HepG2 (cell line): ENCODE data around the gene CRISPLD2. TPM values are rescaled to one million over a fixed set of nuclear protein-coding genes. Genes with fewer than 3 reads are reported as not detected.

Source experiments
- ATAC-seq: fragments of 200-7000 bp; cut with Tn5 transposase; 3 replicates; pipeline ENCODE4 v1.9.1; 2020; ENCODE audit warnings: mild to moderate bottlenecking, moderate library complexity
- BruUV-seq: library from RNA; stranded (reverse); fragments of 400-500 nt; replicated peaks from 2 replicates; lab custom pipeline; 2021; lab: Mats Ljungman, UMichigan
- CTCF ChIA-PET: fragments of 300-600 bp; formaldehyde crosslinking; extraction: SDS; loops from one replicate; lab custom pipeline; 2021; ENCODE audit warnings: low total read pairs, inconsistent platforms, low intra/inter-chr PET ratio; lab: Yijun Ruan, JAX
- POLR2A ChIA-PET: fragments of 350-600 bp; sonication (Branson Sonifier 250); formaldehyde crosslinking; loops from one replicate; lab custom pipeline; 2020; ENCODE audit warnings: antibody characterized with exemption, inconsistent platforms; lab: Yijun Ruan, JAX
- DNase-seq: peaks from one replicate; pipeline ENCODE4 v3.0.0-alpha.2; 2015; ENCODE audit warnings: low spot score
- FAIRE-seq: peaks from 3 replicates; lab custom pipeline; 2011; peaks lifted over from hg19 to GRCh38; lab: Jason Lieb, UNC
- H2AFZ ChIP-seq: one replicate; pipeline ENCODE4 v1.6.1; 2011; ENCODE audit warnings: low read length, inconsistent platforms
- H3K27ac ChIP-seq: fragments of 300-600 bp; 3 replicates; pipeline ENCODE4 v1.8.0; 2011; ENCODE audit warnings: mixed run types, mild to moderate bottlenecking, mixed read lengths, low read length, inconsistent platforms; ENCODE audit not compliant: insufficient read depth; ENCODE audit errors: extremely low read length
- H3K27me3 ChIP-seq, 2 experiments: fragments of 200-600 bp in 1 of 2; 2 replicates in 1 of 2; 3 replicates in 1 of 2; pipeline versions ENCODE4 v1.6.0 to v1.8.0; 2011; ENCODE audit warnings: low read length in 2 of 2, mild to moderate bottlenecking in 2 of 2, moderate library complexity in 2 of 2, inconsistent platforms in 1 of 2; ENCODE audit not compliant: insufficient read depth in 2 of 2, control insufficient read depth in 1 of 2
- H3K36me3 ChIP-seq, 2 experiments: fragments of 200-600 bp in 1 of 2; replicated peaks in 1 of 2; 2 replicates in 1 of 2; 3 replicates in 1 of 2; pipeline versions ENCODE4 v1.5.1 to v1.8.0; 2011; ENCODE audit warnings: low read length in 2 of 2, inconsistent platforms in 1 of 2; ENCODE audit not compliant: insufficient read depth in 2 of 2, control insufficient read depth in 1 of 2
- H3K4me1 ChIP-seq: 2 replicates; pipeline ENCODE4 v1.5.1; 2012; ENCODE audit warnings: low read length, inconsistent platforms; ENCODE audit not compliant: insufficient read depth
- H3K4me2 ChIP-seq: 2 replicates; pipeline ENCODE4 v1.6.0; 2011; ENCODE audit warnings: low read depth, low read length, inconsistent platforms
- H3K4me3 ChIP-seq, 3 experiments: fragments of 200-600 bp in 1 of 3; sonication (generic), shearing (Covaris generic) in 1 of 3; replicated peaks in 1 of 3; 2 replicates each; pipeline ENCODE4 v1.5.1; 2011 to 2016; ENCODE audit warnings: low read length in 3 of 3, inconsistent platforms in 2 of 3, low read depth in 2 of 3, mild to moderate bottlenecking in 2 of 3, control low read depth in 1 of 3, mixed read lengths in 1 of 3; ENCODE audit not compliant: insufficient read depth in 1 of 3
- H3K79me2 ChIP-seq: one replicate; pipeline ENCODE4 v1.6.1; 2011; ENCODE audit warnings: low read length, inconsistent platforms; ENCODE audit not compliant: insufficient read depth
- H3K9ac ChIP-seq: 2 replicates; pipeline ENCODE4 v1.6.0; 2011; ENCODE audit warnings: mild to moderate bottlenecking, low read depth, low read length, inconsistent platforms; ENCODE audit not compliant: insufficient read depth
- H3K9me3 ChIP-seq: 2 replicates; pipeline ENCODE4 v1.5.1; 2012; ENCODE audit warnings: mild to moderate bottlenecking, low read length
- H4K20me1 ChIP-seq: 2 replicates; pipeline ENCODE4 v1.6.0; 2011; ENCODE audit warnings: inconsistent platforms, mild to moderate bottlenecking, low read length, moderate library complexity; ENCODE audit not compliant: insufficient read depth
- BRD4 ChIP-seq: sonication (generic); formaldehyde crosslinking; IDR thresholded peaks from 2 replicates; pipeline ENCODE4 v1.4.0; 2020; ENCODE audit warnings: missing genetic modification reagents
- CHCHD3 ChIP-seq: sonication (generic); formaldehyde crosslinking; IDR thresholded peaks from 2 replicates; pipeline ENCODE4 v1.8.0; 2022; ENCODE audit warnings: mild to moderate bottlenecking, missing genetic modification reagents, moderate library complexity
- FOXK1 ChIP-seq: sonication (generic); formaldehyde crosslinking; IDR thresholded peaks from 2 replicates; pipeline ENCODE4 v1.4.0; 2020; ENCODE audit warnings: low read depth, missing genetic modification reagents, borderline replicate concordance
- HIVEP1 ChIP-seq: sonication (generic); formaldehyde crosslinking; IDR thresholded peaks from 2 replicates; pipeline ENCODE4 v1.4.0; 2020; ENCODE audit warnings: mild to moderate bottlenecking, missing genetic modification reagents
- HOXA5 ChIP-seq: sonication (generic); formaldehyde crosslinking; IDR thresholded peaks from 2 replicates; pipeline ENCODE4 v1.4.0; 2020; ENCODE audit warnings: missing genetic modification reagents
- KDM2A ChIP-seq: sonication (generic); formaldehyde crosslinking; IDR thresholded peaks from 2 replicates; pipeline ENCODE4 v1.4.0; 2020; ENCODE audit warnings: low read depth, missing genetic modification reagents, borderline replicate concordance
- MTF1 ChIP-seq: sonication (generic); formaldehyde crosslinking; IDR thresholded peaks from 2 replicates; pipeline ENCODE4 v1.5.0; 2020; ENCODE audit warnings: missing genetic modification reagents
- NCOA1 ChIP-seq: sonication (generic); formaldehyde crosslinking; IDR thresholded peaks from 2 replicates; pipeline ENCODE4 v1.9.0; 2021; ENCODE audit warnings: missing genetic modification reagents
- NR2F2 ChIP-seq: IDR thresholded peaks from 2 replicates; pipeline ENCODE4 v1.6.1; 2012; ENCODE audit warnings: low read depth, inconsistent platforms, borderline replicate concordance
- SP2 ChIP-seq: sonication (generic); formaldehyde crosslinking; IDR thresholded peaks from 2 replicates; pipeline ENCODE4 v1.5.1; 2020; ENCODE audit warnings: mild to moderate bottlenecking, missing genetic modification reagents
- YEATS2 ChIP-seq: sonication (generic); formaldehyde crosslinking; IDR thresholded peaks from 2 replicates; pipeline ENCODE4 v1.4.0; 2020; ENCODE audit warnings: missing genetic modification reagents, borderline replicate concordance
- ZBTB21 ChIP-seq: sonication (generic); formaldehyde crosslinking; IDR thresholded peaks from 2 replicates; pipeline ENCODE4 v1.4.0; 2020; ENCODE audit warnings: missing genetic modification reagents
- ZNF3 ChIP-seq: IDR thresholded peaks from 2 replicates; pipeline ENCODE4 v1.7.0; 2017; ENCODE audit warnings: inconsistent platforms
- ZNF335 ChIP-seq: sonication (generic); formaldehyde crosslinking; IDR thresholded peaks from 2 replicates; pipeline ENCODE4 v1.4.0; 2020; ENCODE audit warnings: missing genetic modification reagents
- ZNF550 ChIP-seq: sonication (generic); formaldehyde crosslinking; IDR thresholded peaks from 2 replicates; pipeline ENCODE4 v1.4.0; 2020; ENCODE audit warnings: mild to moderate bottlenecking, missing genetic modification reagents, borderline replicate concordance
- WGBS: methylation state at CpG from one replicate; pipeline ENCODE4 v1.1.6; 2017; ENCODE audit warnings: low lambda C conversion rate; 5-methylcytosine and 5-hydroxymethylcytosine counted together
- in situ Hi-C: cut with HindIII; loops from 2 replicates; pipeline ENCODE4 v1.10.0; 2017; ENCODE audit warnings: low pct_unique_long_range_greater_than_20kb; ENCODE audit not compliant: extremely low pct_ligation_motif_present
- intact Hi-C: fragments of 100-400 bp; cut with micrococcal nuclease; formaldehyde crosslinking; loops from one replicate; pipeline ENCODE4 v1.10.0; 2022; ENCODE audit not compliant: unreplicated experiment
- polyA plus RNA-seq, 8 experiments: library from polyadenylated mRNA; depleted of rRNA in 3 of 8; stranded (reverse) in 7 of 8; unstranded in 1 of 8; fragments of >200 nt; fragmentation: Illumina TruSeq in 4 of 8; extraction: Trizol in 4 of 8; gene quantifications; 2 replicates each; pipeline versions ENCODE4 v1.2.1 to v1.2.3, GENCODE V29; 2011 to 2016; ENCODE audit warnings: low read depth in 4 of 8, missing spikeins in 1 of 8, mixed read lengths in 1 of 8; ENCODE audit not compliant: insufficient read depth in 1 of 8
- total RNA-seq, 5 experiments: library from RNA; depleted of rRNA; stranded (reverse); fragments of >200 nt; fragmentation: Illumina TruSeq; extraction: Trizol; gene quantifications; 2 replicates each; pipeline ENCODE4 v1.2.3, GENCODE V29; 2016; ENCODE audit warnings: low read depth in 1 of 5
- TF ChIP-seq, protein P1 (sequence below): sonication (generic); formaldehyde crosslinking; IDR thresholded peaks from 2 replicates; pipeline ENCODE4 v1.5.1; 2020; ENCODE audit warnings: missing genetic modification reagents, mild to moderate bottlenecking, borderline replicate concordance
- TF ChIP-seq, protein P2 (sequence below): sonication (generic); formaldehyde crosslinking; IDR thresholded peaks from 2 replicates; pipeline ENCODE4 v1.8.1; 2023; ENCODE audit warnings: mild to moderate bottlenecking, moderate library complexity, missing genetic modification reagents
- TF ChIP-seq, protein P3 (sequence below): sonication (generic); formaldehyde crosslinking; IDR thresholded peaks from 2 replicates; pipeline ENCODE4 v1.5.0; 2020; ENCODE audit warnings: missing genetic modification reagents

CRISPLD2 gene
- total and polyA plus RNA-seq, 2 of the 13 experiments (the other 11 are each of a cell fraction or from before 2014, with no cell fraction given) = 0.04 to 0.31 TPM

DNA sequence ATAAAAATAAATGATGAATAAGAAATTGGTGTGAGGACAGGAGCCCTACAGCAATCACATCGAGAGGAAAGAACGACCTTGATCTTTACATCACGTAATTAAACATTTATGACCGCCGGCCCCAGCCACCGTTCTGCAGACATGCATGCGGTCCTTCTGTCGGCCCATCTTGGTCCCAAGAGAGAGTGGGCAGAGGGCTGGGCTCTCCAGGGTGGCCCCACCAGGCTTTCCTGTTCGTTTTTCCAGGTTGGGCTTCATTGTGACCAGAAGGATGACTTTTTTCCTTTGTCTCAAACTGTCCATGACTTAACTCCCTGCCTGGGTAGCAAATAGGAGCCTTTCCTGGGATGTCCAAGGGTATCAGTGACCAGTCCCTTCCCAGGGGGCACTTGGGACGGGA, 3.3 kb upstream of the CRISPLD2 start:
- POLR2A ChIA-PET = no interaction called here

More for the DNA sequence above, 3.3 kb upstream of the CRISPLD2 start:
- Histone ChIP-seq H3K4me3 (no peak overlapping the region), H2AFZ (no peak overlapping the region), H3K27me3 (peaks cover 14 to 81% of the 10 kb centered on the region in 2 experiments), H4K20me1 (0 out of 2 replicates have a peak, but pooled peaks cover 9% of the 10 kb centered on the region), H3K9me3 (no peaks in the 10 kb centered on the region), H3K4me1 (peaks cover 28% of the 10 kb centered on the region), H3K36me3 (no peaks in the 10 kb centered on the region), H3K79me2 (no peaks in the 10 kb centered on the region), H3K27ac (no peak overlapping the region), H3K9ac (no peak overlapping the region), H3K4me2 (no peak overlapping the region)
- DNase-seq (no peak), FAIRE-seq (no peak), ATAC-seq (no peak)
- in situ Hi-C loops = no loop called here
- CTCF ChIA-PET = no interaction called here
- BruUV-seq = no TSS peak
- 69% methylated on average over 10 of the region's 10 CpGs for WGBS
- TF ChIP-seq FOXK1 = no peak
- TF ChIP-seq, protein P1, sequence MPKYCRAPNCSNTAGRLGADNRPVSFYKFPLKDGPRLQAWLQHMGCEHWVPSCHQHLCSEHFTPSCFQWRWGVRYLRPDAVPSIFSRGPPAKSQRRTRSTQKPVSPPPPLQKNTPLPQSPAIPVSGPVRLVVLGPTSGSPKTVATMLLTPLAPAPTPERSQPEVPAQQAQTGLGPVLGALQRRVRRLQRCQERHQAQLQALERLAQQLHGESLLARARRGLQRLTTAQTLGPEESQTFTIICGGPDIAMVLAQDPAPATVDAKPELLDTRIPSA (CRISPR knock-in tag) = no peak
- TF ChIP-seq NR2F2 = no peak
- TF ChIP-seq ZNF3 = no peak
- no peak for TF ChIP-seq SP2 (CRISPR knock-in tag)
- no peak for TF ChIP-seq BRD4
- TF ChIP-seq ZNF335 (CRISPR knock-in tag) = no peak
- TF ChIP-seq YEATS2 (CRISPR knock-in tag) = no peak
- TF ChIP-seq ZNF550 (CRISPR knock-in tag) = no peak
- no peak for TF ChIP-seq NCOA1 (CRISPR knock-in tag)
- no peak for TF ChIP-seq HOXA5 (CRISPR knock-in tag)
- no peak for TF ChIP-seq HIVEP1 (CRISPR knock-in tag)
- TF ChIP-seq, protein P2, sequence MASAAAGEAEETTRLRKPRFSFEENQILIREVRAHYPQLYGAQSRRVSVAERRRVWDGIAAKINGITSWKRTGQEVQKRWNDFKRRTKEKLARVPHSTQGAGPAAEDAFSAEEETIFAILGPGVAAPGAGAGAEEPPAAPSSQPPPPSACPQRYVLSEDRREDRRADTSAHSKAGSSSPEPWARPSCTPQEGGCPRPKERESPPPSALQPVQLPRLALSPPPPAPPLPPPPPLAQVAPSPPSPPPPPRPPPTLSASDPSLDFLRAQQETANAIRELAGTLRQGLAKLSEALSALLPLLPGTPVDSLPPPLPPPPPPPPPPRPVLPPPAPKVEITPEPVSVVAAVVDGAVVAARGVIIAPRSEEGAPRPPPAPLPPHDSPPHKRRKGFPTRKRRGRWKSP (CRISPR knock-in tag) = no peak
- no peak for TF ChIP-seq ZBTB21
- TF ChIP-seq KDM2A = no peak
- no peak for TF ChIP-seq CHCHD3 (CRISPR knock-in tag)
- TF ChIP-seq MTF1 (CRISPR knock-in tag) = no peak
- TF ChIP-seq, protein P3, sequence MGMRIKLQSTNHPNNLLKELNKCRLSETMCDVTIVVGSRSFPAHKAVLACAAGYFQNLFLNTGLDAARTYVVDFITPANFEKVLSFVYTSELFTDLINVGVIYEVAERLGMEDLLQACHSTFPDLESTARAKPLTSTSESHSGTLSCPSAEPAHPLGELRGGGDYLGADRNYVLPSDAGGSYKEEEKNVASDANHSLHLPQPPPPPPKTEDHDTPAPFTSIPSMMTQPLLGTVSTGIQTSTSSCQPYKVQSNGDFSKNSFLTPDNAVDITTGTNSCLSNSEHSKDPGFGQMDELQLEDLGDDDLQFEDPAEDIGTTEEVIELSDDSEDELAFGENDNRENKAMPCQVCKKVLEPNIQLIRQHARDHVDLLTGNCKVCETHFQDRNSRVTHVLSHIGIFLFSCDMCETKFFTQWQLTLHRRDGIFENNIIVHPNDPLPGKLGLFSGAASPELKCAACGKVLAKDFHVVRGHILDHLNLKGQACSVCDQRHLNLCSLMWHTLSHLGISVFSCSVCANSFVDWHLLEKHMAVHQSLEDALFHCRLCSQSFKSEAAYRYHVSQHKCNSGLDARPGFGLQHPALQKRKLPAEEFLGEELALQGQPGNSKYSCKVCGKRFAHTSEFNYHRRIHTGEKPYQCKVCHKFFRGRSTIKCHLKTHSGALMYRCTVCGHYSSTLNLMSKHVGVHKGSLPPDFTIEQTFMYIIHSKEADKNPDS (CRISPR knock-in tag) = no peak
- intact Hi-C loops = no loop called here
